HL-60/S4 treated with phorbol 12-myristate 13-acetate at 8.2 ng/mL for 4 days and 3 days (cell line): ENCODE measurements around the gene ECSIT.
"Not testable (repeated sequence)": the region's sequence is repeated elsewhere in the genome, so short reads cannot be mapped to it uniquely, and the experiment has no call there.

Experiments
- in situ Hi-C: fragments of 300-500 bp; cut with MboI; formaldehyde crosslinking; loops from 2 replicates; pipeline ENCODE4 v1.15.0; 2022; ENCODE audit warnings: low sequenced_read_pairs

ECSIT gene

GRCh38 chr19:11528551-11529341 is at the start of gene ECSIT:
Gene ECSIT (minus strand): TSS chr19:11529134. CDS start chr19:11519170, 9,964 bp downstream.
- in situ Hi-C loops, result no loop called here

- in situ Hi-C loops, result loop anchor here (25.0 kb wide), 1 partner anchor 1085 kb away; the partner anchor contains the start of genes MAN2B1 and WDR83
Observed at GRCh38 chr19:11577451-11578257, 48.7 kb upstream of the ECSIT start, which contains the start of gene ACP5. Gene ACP5 (minus strand): TSS chr19:11577645. CDS start chr19:11577317, 328 bp downstream.

- in situ Hi-C loops, result loop anchor here (25.0 kb wide), 1 partner anchor 1086 kb away; the partner anchor contains the start of genes MAN2B1 and WDR83
Observed at GRCh38 chr19:11576227-11576626, 47.3 kb upstream of the ECSIT start.

GRCh38 chr19:11574689-11575088 is 45.8 kb upstream of the ECSIT start:
- in situ Hi-C loops, result loop anchor here (25.0 kb wide), 1 partner anchor 1088 kb away; the partner anchor contains the start of genes MAN2B1 and WDR83

GRCh38 chr19:11573763-11574162 is 44.8 kb upstream of the ECSIT start:
- in situ Hi-C loops, result not testable (repeated sequence)

- in situ Hi-C loops, result not testable (repeated sequence)
Observed at GRCh38 chr19:11573354-11573753, 44.4 kb upstream of the ECSIT start.

GRCh38 chr19:11570039-11570462 is 41.1 kb upstream of the ECSIT start:
- in situ Hi-C loops, result no loop called here

- in situ Hi-C loops, result no loop called here
Observed at GRCh38 chr19:11566164-11566563, 37.2 kb upstream of the ECSIT start.

- in situ Hi-C loops, result not testable (repeated sequence)
Observed at GRCh38 chr19:11565649-11565980, 36.7 kb upstream of the ECSIT start.

- in situ Hi-C loops, result not testable (repeated sequence)
Observed at GRCh38 chr19:11564082-11564807, 35.3 kb upstream of the ECSIT start.

GRCh38 chr19:11563532-11563931 is 34.6 kb upstream of the ECSIT start:
- in situ Hi-C loops, result no loop called here

GRCh38 chr19:11560404-11561051 is 31.6 kb upstream of the ECSIT start:
- in situ Hi-C loops, result no loop called here

GRCh38 chr19:11558881-11559828 is 30.2 kb upstream of the ECSIT start, which contains the start of gene ELOF1:
Gene ELOF1 (minus strand): TSS chr19:11559230. CDS start chr19:11554347, 4,883 bp downstream.
- in situ Hi-C loops, result no loop called here

- in situ Hi-C loops, result no loop called here
Observed at GRCh38 chr19:11556634-11557420, 27.9 kb upstream of the ECSIT start.

- in situ Hi-C loops, result no loop called here
Observed at GRCh38 chr19:11555246-11555645, 26.3 kb upstream of the ECSIT start.

GRCh38 chr19:11554160-11554559 is 25.2 kb upstream of the ECSIT start:
- in situ Hi-C loops, result no loop called here

- in situ Hi-C loops, result no loop called here
Observed at GRCh38 chr19:11552666-11553372, 23.9 kb upstream of the ECSIT start.
